Naive thymus-derived CD8-positive, alpha-beta T cell (primary cell): ENCODE measurements around the gene D2HGDH. TPM values are rescaled to one million over a fixed set of nuclear protein-coding genes. Genes with fewer than 3 reads are reported as not detected.
"Not testable (repeated sequence)": the region's sequence is repeated elsewhere in the genome, so short reads cannot be mapped to it uniquely, and the experiment has no call there.

Experiments
- ATAC-seq, 2 donors: fragments of 150-1000 bp; cut with Tn5 transposase in 1 of 2; sonication (Bioruptor Pico), chemical (Tn5 transposase) in 1 of 2; 1 replicate in 1 of 2; 2 replicates in 1 of 2; pipeline ENCODE4 v1.10.0; 2021; ENCODE audit warnings: mild to moderate bottlenecking in 2 of 2, moderate library complexity in 2 of 2
- POLR2A ChIA-PET: fragments of 350-600 bp; sonication (Branson Sonifier 250); formaldehyde crosslinking; loops from one replicate; lab custom pipeline; 2021; ENCODE audit warnings: antibody characterized with exemption; lab: Charles Lee
- DNase-seq, 10 donors: peaks; one replicate each; pipeline versions ENCODE4 v3.0.0 to v3.0.0-alpha.2; 2020 to 2022
- H3K27ac Mint-ChIP-seq, 10 donors: one replicate each; pipeline ENCODE4 v1.8.0; 2020 to 2022; ENCODE audit warnings: mild to moderate bottlenecking in 10 of 10, mixed read lengths in 10 of 10, moderate library complexity in 4 of 10, inconsistent platforms in 1 of 10
- H3K27me3 Mint-ChIP-seq, 5 donors: one replicate each; pipeline ENCODE4 v1.8.0; 2021 to 2022; ENCODE audit warnings: mixed read lengths in 5 of 5
- H3K36me3 Mint-ChIP-seq, 3 donors: one replicate each; pipeline ENCODE4 v1.8.0; 2020 to 2022; ENCODE audit warnings: mixed read lengths in 3 of 3, mild to moderate bottlenecking in 2 of 3, inconsistent platforms in 1 of 3
- H3K4me1 Mint-ChIP-seq, 4 donors: one replicate each; pipeline ENCODE4 v1.8.0; 2021 to 2022; ENCODE audit warnings: mixed read lengths in 4 of 4
- H3K4me3 Mint-ChIP-seq, 10 donors: one replicate each; pipeline ENCODE4 v1.8.0; 2020 to 2022; ENCODE audit warnings: mild to moderate bottlenecking in 10 of 10, mixed read lengths in 10 of 10, moderate library complexity in 6 of 10, inconsistent platforms in 1 of 10
- H3K9me3 Mint-ChIP-seq, 9 donors: one replicate each; pipeline ENCODE4 v1.8.0; 2020 to 2022; ENCODE audit warnings: mixed read lengths in 9 of 9, mild to moderate bottlenecking in 3 of 9, inconsistent platforms in 1 of 9, moderate library complexity in 1 of 9
- polyA plus RNA-seq, 3 donors: library from polyadenylated mRNA; unstranded; fragments of 300-500 nt; fragmentation: Illumina TruSeq; gene quantifications; one replicate each; pipeline ENCODE4 v1.2.3, GENCODE V29; 2021
- total RNA-seq, 8 experiments: library from RNA in 2 of 8; stranded (reverse) in 2 of 8; gene quantifications; one replicate each; pipeline ENCODE4 v1.2.3 and lab custom pipeline; 2021 to 2026

Gene D2HGDH
- total and polyA plus RNA-seq, 5 experiments from 2014 or later, result 1.5 to 51.6 (median 6.8) TPM

GRCh38 chr2:241742320-241742939 lies 8.0 kb downstream of the D2HGDH start:
- Mint-ChIP-seq H3K9me3 (no peaks in the 10 kb centered on the region), H3K36me3 (peaks cover 11 to 34% (median 17%) of the 10 kb centered on the region in 3 donors), H3K4me1 (peaks cover 12 to 34% (median 30%) of the 10 kb centered on the region in 4 donors), H3K4me3 (no peak overlapping the region), H3K27ac (no peak overlapping the region), H3K27me3 (no peaks in the 10 kb centered on the region)
- POLR2A ChIA-PET, result no interaction called here
- DNase-seq (no peak), ATAC-seq (no peak)

DNA sequence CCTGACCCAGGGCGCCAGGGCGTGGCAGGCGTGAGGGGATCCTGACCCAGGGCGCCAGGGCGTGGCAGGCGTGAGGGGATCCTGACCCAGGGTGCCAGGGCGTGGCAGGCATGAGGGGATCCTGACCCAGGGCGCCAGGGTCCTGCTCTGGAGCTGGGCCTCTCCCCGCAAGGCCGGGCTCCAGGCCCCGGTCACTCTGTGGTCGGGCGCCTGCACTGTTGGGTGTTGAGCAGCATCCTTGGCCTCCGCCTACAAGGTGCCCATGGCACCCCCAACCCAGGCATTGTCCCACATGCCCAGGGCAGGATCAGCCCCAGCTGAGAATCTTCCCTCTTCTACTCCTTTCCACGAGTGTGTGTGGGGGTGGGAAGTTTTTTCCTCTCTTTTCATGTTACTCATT lies 8.6 kb downstream of the D2HGDH start:
- H3K36me3 Mint-ChIP-seq, result peaks cover 11 to 37% (median 17%) of the 10 kb centered on the region in 3 donors
- H3K9me3 Mint-ChIP-seq, H3K27me3 Mint-ChIP-seq, POLR2A ChIA-PET, ATAC-seq, DNase-seq, H3K4me3 Mint-ChIP-seq, H3K27ac Mint-ChIP-seq: not testable (repeated sequence)
- peaks cover 10 to 29% (median 25%) of the 10 kb centered on the region in 4 donors for H3K4me1 Mint-ChIP-seq

DNA sequence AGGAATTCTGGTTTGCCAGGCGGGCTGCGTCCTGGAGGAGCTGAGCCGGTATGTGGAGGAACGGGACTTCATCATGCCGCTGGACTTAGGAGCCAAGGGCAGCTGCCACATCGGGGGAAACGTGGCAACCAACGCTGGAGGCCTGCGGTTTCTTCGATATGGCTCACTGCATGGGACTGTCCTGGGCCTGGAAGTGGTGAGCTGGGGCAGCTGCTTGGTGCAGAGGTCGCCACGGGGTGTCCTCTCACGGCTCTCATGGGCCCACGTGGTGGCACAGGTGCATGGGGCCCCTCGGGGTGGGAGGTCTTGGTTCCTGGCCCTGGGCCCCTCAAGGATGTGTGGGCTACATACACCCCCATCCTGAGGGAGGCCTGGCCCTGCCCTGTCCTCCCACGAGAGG lies 9.2 kb downstream of the D2HGDH start:
- no peak overlapping the region for H3K4me3 Mint-ChIP-seq
- ATAC-seq (no peak), DNase-seq (no peak)
- H3K27ac Mint-ChIP-seq, result peak overlapping the region in 2 of 10 donors; percentile 29 to 47
- peaks cover 8 to 27% (median 24%) of the 10 kb centered on the region in 4 donors for H3K4me1 Mint-ChIP-seq
- H3K9me3 Mint-ChIP-seq, result no peaks in the 10 kb centered on the region
- H3K27me3 Mint-ChIP-seq, result no peaks in the 10 kb centered on the region
- peaks cover 11 to 38% (median 19%) of the 10 kb centered on the region in 3 donors for H3K36me3 Mint-ChIP-seq
- POLR2A ChIA-PET, result interaction anchor here (0.6 kb wide), 1 partner anchor 30 kb away, joined by 4 read pairs; no protein-coding TSS in a partner anchor

DNA sequence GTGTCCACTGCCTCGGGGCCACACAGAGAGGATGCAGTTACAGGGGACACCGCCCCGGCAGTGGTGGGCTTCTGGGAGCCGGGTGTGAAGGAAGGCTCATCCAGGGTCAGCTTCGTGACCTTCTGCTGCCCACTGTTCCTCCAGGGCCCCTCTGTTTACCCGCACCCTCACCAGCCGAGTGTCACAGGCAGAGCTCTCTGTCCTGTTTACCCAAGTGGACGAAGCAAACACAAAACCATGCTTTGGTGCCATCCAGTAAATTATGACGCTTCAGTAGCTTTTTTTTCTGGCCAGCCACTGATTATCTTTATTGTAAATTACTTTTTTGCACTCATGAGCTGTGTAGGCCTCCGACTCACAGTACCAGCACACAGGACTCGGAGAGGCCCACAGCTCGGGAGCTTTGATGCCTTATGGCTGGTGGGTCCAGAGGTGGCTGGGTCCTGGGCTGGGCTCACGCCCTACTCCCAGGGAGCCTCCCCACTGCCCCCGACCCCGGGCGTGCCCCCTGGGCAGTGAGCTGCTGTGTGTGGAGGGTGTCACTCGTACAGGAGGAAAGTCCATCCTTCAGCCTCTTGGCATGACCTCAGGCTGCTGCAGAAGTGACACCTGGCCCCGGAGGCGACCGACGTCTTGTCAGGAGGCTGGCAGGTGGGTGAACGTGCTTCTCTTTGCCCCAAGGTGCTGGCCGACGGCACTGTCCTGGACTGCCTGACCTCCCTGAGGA lies 9.8 kb downstream of the D2HGDH start:
- peak overlapping the region in 1 of 10 donors; percentile 48 for H3K27ac Mint-ChIP-seq
- ATAC-seq, result no peak
- DNase-seq, result no peak
- H3K36me3 Mint-ChIP-seq, result peaks cover 11 to 39% (median 19%) of the 10 kb centered on the region in 3 donors
- no peaks in the 10 kb centered on the region for H3K9me3 Mint-ChIP-seq
- no peak overlapping the region for H3K4me3 Mint-ChIP-seq
- POLR2A ChIA-PET, result interaction anchor here (0.6 kb wide), 1 partner anchor 31 kb away, joined by 4 read pairs; no protein-coding TSS in a partner anchor
- H3K27me3 Mint-ChIP-seq, result no peaks in the 10 kb centered on the region
- H3K4me1 Mint-ChIP-seq, result peaks cover 6 to 23% (median 22%) of the 10 kb centered on the region in 4 donors

GRCh38 chr2:241745276-241745675 lies 10.8 kb downstream of the D2HGDH start:
- no peaks in the 10 kb centered on the region for H3K9me3 Mint-ChIP-seq
- peaks cover 11 to 45% (median 19%) of the 10 kb centered on the region in 3 donors for H3K36me3 Mint-ChIP-seq
- DNase-seq (no peak), ATAC-seq (no peak)
- H3K27ac Mint-ChIP-seq, result peak overlapping the region in 2 of 10 donors; percentile 10 to 83
- POLR2A ChIA-PET, result no interaction called here
- H3K4me1 Mint-ChIP-seq, result peaks cover 6 to 13% (median 12%) of the 10 kb centered on the region in 4 donors
- H3K27me3 Mint-ChIP-seq, result no peaks in the 10 kb centered on the region
- no peak overlapping the region for H3K4me3 Mint-ChIP-seq

DNA sequence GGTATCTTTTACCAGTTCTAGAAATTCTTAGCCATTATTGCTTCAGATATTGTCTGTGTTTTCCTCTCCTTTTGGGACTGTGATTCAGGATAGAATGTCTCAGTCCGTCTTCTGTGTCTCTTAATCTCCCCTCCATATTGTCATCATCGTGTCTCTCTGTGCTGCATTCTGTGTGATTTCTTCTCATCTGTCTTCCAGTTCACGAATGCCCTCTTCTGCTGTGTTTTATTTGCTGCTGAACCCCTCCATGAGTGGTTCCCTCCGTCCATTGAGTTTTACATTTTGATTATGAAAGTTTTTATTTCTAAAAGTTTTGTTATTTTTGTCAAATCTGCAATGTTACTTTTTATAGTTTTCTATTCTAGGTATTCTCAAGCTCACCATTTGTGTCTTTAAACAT lies 11.7 kb downstream of the D2HGDH start:
- POLR2A ChIA-PET, result no interaction called here
- Mint-ChIP-seq H3K36me3 (peaks cover 11 to 46% (median 19%) of the 10 kb centered on the region in 3 donors), H3K4me3 (no peak overlapping the region), H3K27me3 (no peaks in the 10 kb centered on the region), H3K4me1 (peaks cover 3 to 5% (median 4%) of the 10 kb centered on the region in 4 donors), H3K9me3 (no peaks in the 10 kb centered on the region), H3K27ac (no peak overlapping the region)
- ATAC-seq (no peak), DNase-seq (no peak)

GRCh38 chr2:241748468-241749256 lies 14.2 kb downstream of the D2HGDH start:
- H3K27me3 Mint-ChIP-seq, result no peaks in the 10 kb centered on the region
- POLR2A ChIA-PET, result no interaction called here
- H3K4me3 Mint-ChIP-seq, result no peak overlapping the region
- ATAC-seq, result no peak
- DNase-seq, result no peak
- no peaks in the 10 kb centered on the region for H3K9me3 Mint-ChIP-seq
- peaks cover 0 to 2% (median 0%) of the 10 kb centered on the region in 4 donors for H3K4me1 Mint-ChIP-seq
- H3K27ac Mint-ChIP-seq, result peak overlapping the region in 1 of 10 donors; percentile 87
- H3K36me3 Mint-ChIP-seq, result peaks cover 11 to 49% (median 19%) of the 10 kb centered on the region in 3 donors

DNA sequence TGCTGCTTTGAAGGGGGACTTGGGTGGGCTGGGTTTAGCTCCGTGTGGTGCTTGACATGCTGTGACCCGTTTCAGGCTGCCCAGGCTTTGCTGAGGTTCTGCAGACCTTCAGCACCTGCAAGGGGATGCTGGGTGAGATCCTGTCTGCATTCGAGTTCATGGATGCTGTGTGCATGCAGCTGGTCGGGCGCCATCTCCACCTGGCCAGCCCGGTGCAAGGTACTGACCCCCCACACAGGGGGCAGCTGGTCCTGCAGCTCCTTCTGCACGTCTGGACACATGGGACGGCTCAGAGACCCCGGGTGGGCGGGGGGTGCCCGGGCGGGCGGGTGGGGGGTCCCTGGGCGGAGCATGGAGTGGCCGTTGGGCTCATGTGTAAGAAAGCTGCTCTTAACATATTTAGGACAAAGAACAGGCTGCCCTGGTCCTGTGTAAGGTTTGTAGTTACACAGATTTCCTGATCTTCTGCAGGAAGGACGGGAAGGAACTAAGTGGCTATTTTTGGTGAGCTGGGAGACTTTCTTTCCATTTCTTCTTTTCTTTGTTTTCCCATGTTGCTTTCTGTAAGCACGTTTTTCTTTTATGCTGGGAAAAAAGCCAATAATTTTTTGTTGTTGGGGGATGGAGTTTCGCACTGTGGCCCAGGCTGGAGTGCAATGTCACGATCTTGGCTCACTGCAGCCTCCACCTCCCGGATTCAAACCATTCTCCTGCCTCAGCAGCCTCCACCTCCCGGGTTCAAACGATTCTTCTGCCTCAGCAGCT lies 15.8 kb downstream of the D2HGDH start:
- Mint-ChIP-seq H3K4me3 (no peak overlapping the region), H3K4me1 (peaks cover 0 to 2% (median under 1%) of the 10 kb centered on the region in 4 donors), H3K9me3 (no peaks in the 10 kb centered on the region), H3K36me3 (peaks cover 10 to 46% (median 18%) of the 10 kb centered on the region in 3 donors), H3K27me3 (no peaks in the 10 kb centered on the region), H3K27ac (peak overlapping the region in 1 of 10 donors; percentile 87)
- DNase-seq, result no peak
- POLR2A ChIA-PET, result no interaction called here
- ATAC-seq, result no peak

DNA sequence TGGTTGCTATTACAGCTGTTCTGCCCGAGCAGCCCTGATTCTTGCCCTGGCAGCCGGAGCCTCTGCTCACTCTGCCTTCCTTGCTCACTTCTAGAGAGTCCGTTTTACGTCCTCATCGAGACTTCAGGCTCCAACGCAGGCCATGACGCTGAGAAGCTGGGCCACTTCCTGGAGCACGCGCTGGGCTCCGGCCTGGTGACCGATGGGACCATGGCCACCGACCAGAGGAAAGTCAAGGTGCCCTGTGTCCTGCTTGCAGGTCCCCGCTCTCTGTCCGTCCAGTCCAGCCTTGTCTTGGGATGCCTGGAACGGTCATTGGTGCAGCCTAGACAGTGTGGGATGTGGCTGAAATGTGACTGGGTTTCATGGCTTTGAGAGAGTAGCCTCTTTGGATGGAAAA lies 16.7 kb downstream of the D2HGDH start:
- POLR2A ChIA-PET, result no interaction called here
- H3K36me3 Mint-ChIP-seq, result peaks cover 1 to 46% (median 9%) of the 10 kb centered on the region in 3 donors
- no peak for ATAC-seq

DNA sequence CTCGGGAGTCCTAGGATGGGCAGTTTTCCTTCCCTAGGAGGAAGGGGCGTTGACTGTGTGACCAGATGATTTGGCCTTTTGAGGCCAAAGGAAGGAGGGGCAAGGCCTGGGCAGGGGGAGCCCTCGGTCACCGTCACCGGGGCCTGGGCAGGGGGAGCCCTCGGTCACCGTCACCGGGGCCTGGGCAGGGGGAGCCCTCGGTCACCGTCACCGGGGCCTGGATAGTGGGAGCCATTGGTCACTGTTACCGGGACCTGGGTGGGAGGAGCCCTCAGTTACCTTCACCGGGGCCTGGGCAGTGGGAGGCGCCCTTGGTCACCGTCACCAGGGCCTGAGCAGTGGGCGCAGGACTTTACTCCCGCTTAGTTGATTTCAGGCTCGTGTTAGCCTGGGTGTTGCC lies 17.3 kb downstream of the D2HGDH start:
- no peak for ATAC-seq
- DNase-seq, result no peak
- no peaks in the 10 kb centered on the region for H3K9me3 Mint-ChIP-seq
- no peak overlapping the region for H3K4me3 Mint-ChIP-seq
- H3K27ac Mint-ChIP-seq, result no peak overlapping the region
- H3K27me3 Mint-ChIP-seq, result no peaks in the 10 kb centered on the region
- POLR2A ChIA-PET, result no interaction called here
- H3K36me3 Mint-ChIP-seq, result peaks cover 0 to 48% (median 6%) of the 10 kb centered on the region in 3 donors
- peaks cover 0 to 2% (median under 1%) of the 10 kb centered on the region in 4 donors for H3K4me1 Mint-ChIP-seq

More for the DNA sequence above, 16.7 kb downstream of the D2HGDH start:
- DNase-seq, result no peak
- Mint-ChIP-seq H3K4me1 (peaks cover 0 to 2% (median under 1%) of the 10 kb centered on the region in 4 donors), H3K9me3 (no peaks in the 10 kb centered on the region), H3K4me3 (no peak overlapping the region), H3K27me3 (no peaks in the 10 kb centered on the region), H3K27ac (no peak overlapping the region)

- H3K36me3 Mint-ChIP-seq, result peaks cover 0 to 48% (median 6%) of the 10 kb centered on the region in 3 donors
- H3K4me1 Mint-ChIP-seq, result peaks cover 0 to 2% (median 0%) of the 10 kb centered on the region in 4 donors
- H3K4me3 Mint-ChIP-seq, result no peak overlapping the region
- H3K9me3 Mint-ChIP-seq, result no peaks in the 10 kb centered on the region
- ATAC-seq (no peak), DNase-seq (no peak)
- no peaks in the 10 kb centered on the region for H3K27me3 Mint-ChIP-seq
- H3K27ac Mint-ChIP-seq, result no peak overlapping the region
- POLR2A ChIA-PET, result no interaction called here
Observed at GRCh38 chr2:241752253-241752652, 17.8 kb downstream of the D2HGDH start.

GRCh38 chr2:241752689-241753276 lies 18.4 kb downstream of the D2HGDH start:
- no peak for ATAC-seq
- Mint-ChIP-seq H3K9me3 (no peaks in the 10 kb centered on the region), H3K4me1 (peaks cover 0 to 2% (median 0%) of the 10 kb centered on the region in 4 donors), H3K27me3 (no peaks in the 10 kb centered on the region), H3K27ac (no peak overlapping the region), H3K4me3 (no peak overlapping the region), H3K36me3 (peaks cover 0 to 50% (median 6%) of the 10 kb centered on the region in 3 donors)
- DNase-seq, result no peak
- POLR2A ChIA-PET, result no interaction called here
